ENCODE data around the gene ALX3. TPM values are rescaled to one million over a fixed set of nuclear protein-coding genes. Genes with fewer than 3 reads are reported as not detected.

The ALX3 gene
- total and polyA plus RNA-seq, 2 of the 4 experiments (the other 2 are of a cell fraction): not detected

DNA sequence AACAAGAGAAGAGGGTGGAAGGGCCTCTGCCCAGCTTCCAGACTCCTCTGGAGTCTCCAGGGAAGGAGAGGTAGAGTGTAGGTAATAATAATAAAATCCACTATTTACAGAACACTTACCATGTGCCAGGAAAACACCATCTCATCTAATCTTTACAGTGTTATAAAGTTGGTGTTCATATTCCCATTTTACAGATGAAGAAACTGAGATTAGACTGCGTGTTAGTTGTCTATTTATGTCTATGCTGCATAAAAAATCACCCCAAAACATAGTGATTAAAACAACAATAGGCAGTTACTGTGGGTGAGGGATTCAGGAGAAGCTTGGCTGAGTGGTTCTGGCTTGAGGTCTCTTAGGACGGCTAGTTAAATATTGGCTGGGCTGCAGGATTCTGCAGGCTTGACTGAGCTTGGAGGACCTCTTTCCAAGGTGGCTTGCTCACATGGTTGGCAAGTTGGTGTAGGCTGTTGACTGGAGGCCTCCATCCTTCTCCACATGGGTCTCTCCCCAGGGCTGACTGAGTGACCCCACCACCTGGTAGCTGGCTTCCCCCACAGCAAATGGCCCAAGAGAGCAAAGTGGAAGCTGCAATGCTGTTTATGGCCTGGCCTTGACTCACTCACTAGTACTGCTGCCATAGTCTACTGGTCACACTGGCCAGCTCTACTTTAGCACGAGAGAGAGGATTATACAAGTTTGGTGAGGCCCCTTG is 6.5 kb upstream of the ALX3 start:
- TF ChIP-seq CHD1 (IDR thresholded peaks at IDR 0.05; ENCODE audit: low read depth, low read length) (no peak), FOS (IDR thresholded peaks at IDR 0.05; ENCODE audit: low read depth, low read length) (no peak)
- no peak overlapping the region for H2BK15ac ChIP-seq (ENCODE audit: low read depth, low read length)
- no peaks in the 10 kb centered on the region for H3K79me1 ChIP-seq (ENCODE audit: low read depth in 1 of 2, low read length in 2 of 2)
- intact Hi-C loops (cut with micrococcal nuclease): no loop called here
- H4K5ac ChIP-seq (ENCODE audit: low read depth, low read length): no peak overlapping the region
- H3K36me3 ChIP-seq (ENCODE audit: control insufficient read depth, insufficient read depth, low read length): no peaks in the 10 kb centered on the region
- POLR2A ChIA-PET (ENCODE audit: unreplicated experiment): no interaction called here
- H3K18ac ChIP-seq (ENCODE audit: low read depth, low read length): no peak overlapping the region
- no peak overlapping the region for H2AK5ac ChIP-seq (ENCODE audit: low read depth, low read length)
- H2AFZ ChIP-seq (replicated peaks; ENCODE audit: low read length, poor library complexity): no peak overlapping the region
- no CpG with 5 or more reads among the region's 3 CpGs for WGBS, 2 experiments (ENCODE audit: extremely low coverage in 2 of 2, insufficient read length in 1 of 2)
- in situ Hi-C loops (cut with MboI; ENCODE audit: low sequenced_read_pairs): no loop called here
- no peak overlapping the region for H4K91ac ChIP-seq (ENCODE audit: insufficient read depth, low read depth, low read length)
- no peak overlapping the region for H3K4ac ChIP-seq (ENCODE audit: low read depth, low read length)
- dilution Hi-C loops (cut with HindIII; ENCODE audit: low sequenced_read_pairs, unreplicated experiment): no loop called here
- no peak overlapping the region for H3K4me2 ChIP-seq (ENCODE audit: low read depth, low read length)
- H2AK9ac ChIP-seq (replicated peaks; ENCODE audit: low read depth, low read length, poor library complexity): no peak overlapping the region
- no peaks in the 10 kb centered on the region; the same call in 1 of the 2 replicates for H3K9me3 ChIP-seq (ENCODE audit: control insufficient read depth, insufficient read depth, low read length)
- H3K27ac ChIP-seq (ENCODE audit: insufficient read depth, low read length): no peak overlapping the region
- H3K14ac ChIP-seq (replicated peaks; ENCODE audit: low read depth, low read length): no peak overlapping the region
- no peak overlapping the region for H3K56ac ChIP-seq (ENCODE audit: extremely low read depth, insufficient read depth, low read length)
- no TSS peak for BruUV-seq (replicated peaks)
- no peak overlapping the region for H3K9ac ChIP-seq (ENCODE audit: low read depth, low read length)
- no peaks in the 10 kb centered on the region for H4K20me1 ChIP-seq (ENCODE audit: insufficient read depth, low read length)
- H4K8ac ChIP-seq (ENCODE audit: low read depth in 2 of 2, low read length in 2 of 2): no peak overlapping the region
- H2BK20ac ChIP-seq (ENCODE audit: low read depth, low read length): no peak overlapping the region
- no peak overlapping the region for H2BK120ac ChIP-seq (ENCODE audit: low read depth, low read length)
- H3K27me3 ChIP-seq (ENCODE audit: control insufficient read depth, insufficient read depth, low read length): peaks cover 81% of the 10 kb centered on the region
- CTCF ChIA-PET: interaction anchor here (1.1 to 1.5 kb wide), 2 partner anchors 17 to 22 kb away, joined by 3 to 4 read pairs; no protein-coding TSS in a partner anchor
- H3K9me1 ChIP-seq (ENCODE audit: insufficient read depth, low read length): no peaks in the 10 kb centered on the region
- no peak for DNase-seq
- no peak overlapping the region for H3K4me3 ChIP-seq (ENCODE audit: insufficient read depth, low read depth, low read length)
- no peak for ATAC-seq (ENCODE audit: low read depth)
- H3K23ac ChIP-seq (ENCODE audit: low read depth, low read length): no peak overlapping the region
- no peak overlapping the region for H2BK5ac ChIP-seq (ENCODE audit: low read depth, low read length, poor library complexity, severe bottlenecking)
- H3K4me1 ChIP-seq (ENCODE audit: control insufficient read depth, insufficient read depth, low read length): no peaks in the 10 kb centered on the region
